NCI-H2196 treated with DMSO at 0.1 percent for 48 hours (cell line): ENCODE results near the gene KCNMA1.

ENCODE experiments used
- DNase-seq: peaks from one replicate; lab custom pipeline; 2025; ENCODE audit not compliant: unreplicated experiment; lab: John Stamatoyannopoulos, UW

KCNMA1 gene

DNA sequence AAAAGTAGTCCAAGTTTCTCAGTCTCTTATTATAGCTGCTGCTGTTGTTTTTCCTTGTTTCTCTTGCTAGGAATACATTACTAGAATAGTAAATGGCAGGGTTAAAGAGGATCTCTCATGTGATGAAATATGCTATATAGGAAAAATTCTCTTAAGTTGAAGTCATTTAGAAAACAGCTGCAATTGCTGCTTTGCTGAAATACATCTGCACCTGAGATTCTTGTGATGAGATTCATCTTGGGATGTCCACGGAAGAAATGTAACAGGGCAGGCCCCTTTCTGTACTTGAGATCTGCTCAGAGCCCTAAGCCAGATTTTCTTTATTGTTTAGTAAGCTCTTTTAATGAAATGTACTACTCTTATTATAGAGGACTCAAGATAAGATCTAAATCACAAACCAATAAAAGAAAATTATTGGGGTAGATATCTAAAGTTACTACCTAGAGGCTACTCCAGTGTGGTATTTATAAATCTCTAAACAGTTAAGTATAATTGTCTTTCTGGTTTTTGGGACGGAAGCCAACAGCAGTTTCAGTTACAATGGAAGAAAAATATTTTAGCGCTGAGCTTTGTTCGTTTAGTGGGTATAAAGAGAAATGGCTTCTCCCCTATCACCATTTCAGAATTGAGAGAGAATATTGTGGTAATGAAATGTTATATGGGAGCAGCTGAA is 701.5 kb downstream of the KCNMA1 start:
- no peak for DNase-seq

GRCh38 chr10:76928565-76928964 is 709.0 kb downstream of the KCNMA1 start:
- DNase-seq = no peak

DNA sequence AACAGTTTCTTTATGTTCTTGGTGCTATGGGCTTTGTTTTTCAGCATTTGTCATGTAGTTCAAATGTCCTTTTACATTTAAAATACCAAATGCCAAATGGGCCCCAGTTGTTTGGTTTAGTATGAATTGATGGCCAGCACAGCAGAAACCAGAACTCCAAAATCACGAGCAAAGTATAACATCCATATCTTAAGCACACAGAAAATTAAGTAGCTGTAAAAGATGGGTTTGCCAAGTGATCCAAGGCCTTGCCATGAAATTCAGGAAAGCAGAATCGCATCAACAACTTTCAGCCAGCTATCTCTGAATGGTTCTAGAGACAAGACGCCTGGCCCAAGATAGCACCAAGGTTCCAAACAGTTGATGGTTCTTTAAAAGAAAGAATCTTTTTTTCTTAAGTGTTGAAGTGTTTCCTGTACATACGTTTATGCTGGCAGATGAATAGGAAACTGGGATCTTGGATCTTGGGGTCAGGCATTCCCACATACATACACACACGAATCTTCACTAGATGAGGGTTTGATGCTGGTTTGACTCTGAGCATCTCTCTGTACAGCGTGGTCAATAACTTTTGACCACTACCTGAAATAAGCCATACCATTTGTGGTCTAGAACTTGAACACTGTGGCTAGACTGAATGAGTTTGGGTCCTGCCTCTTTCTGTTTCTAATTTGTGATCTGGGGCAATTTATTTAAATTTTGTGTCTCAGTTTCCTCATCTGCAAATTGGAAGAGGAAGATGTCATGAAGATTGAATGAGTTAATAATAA is 711.8 kb downstream of the KCNMA1 start:
- DNase-seq = no peak

DNA sequence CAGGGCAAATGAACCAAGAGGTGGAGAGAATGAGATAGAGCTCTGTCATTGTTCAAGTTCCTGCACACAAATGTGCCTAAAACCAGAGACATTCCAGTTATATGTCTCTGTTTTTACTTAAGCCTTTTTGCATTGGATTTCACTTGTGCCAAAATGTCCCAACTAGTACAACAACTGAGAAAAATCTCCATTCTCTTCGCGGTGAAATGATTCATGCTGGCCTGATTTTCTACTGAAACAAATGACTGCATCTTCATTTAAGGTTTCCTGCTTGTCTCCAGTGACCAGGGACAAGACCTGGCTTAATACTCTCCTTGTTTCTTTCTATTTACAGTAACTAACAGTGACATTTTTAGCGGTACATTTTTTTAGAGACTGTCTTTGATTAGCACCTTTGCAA is 714.9 kb downstream of the KCNMA1 start:
- no peak for DNase-seq

- no peak for DNase-seq
These were observed 716.1 kb downstream of the KCNMA1 start for GRCh38 chr10:76921383-76922010.

- DNase-seq = no peak
These were observed 717.0 kb downstream of the KCNMA1 start for GRCh38 chr10:76920581-76920980.

DNA sequence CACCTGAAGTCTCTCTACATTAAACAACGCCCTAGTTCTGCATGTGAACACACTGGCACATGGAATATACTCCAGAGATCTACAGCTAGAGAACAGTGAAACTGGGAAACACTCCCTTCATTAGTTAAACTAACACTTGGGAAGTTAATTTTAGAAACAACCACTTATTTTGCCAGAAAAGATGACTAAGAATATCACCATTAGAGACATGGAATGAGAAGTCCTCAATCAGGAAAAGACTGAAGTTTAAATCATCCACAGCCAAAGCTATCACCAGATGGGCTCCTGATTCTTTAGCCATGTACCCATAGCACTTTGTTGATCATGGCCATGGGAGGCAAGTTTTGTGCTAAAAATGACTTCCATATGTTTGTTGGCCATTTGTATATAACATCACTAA is 719.5 kb downstream of the KCNMA1 start:
- DNase-seq = no peak

GRCh38 chr10:76917071-76917470 is 720.5 kb downstream of the KCNMA1 start:
- DNase-seq = no peak

DNA sequence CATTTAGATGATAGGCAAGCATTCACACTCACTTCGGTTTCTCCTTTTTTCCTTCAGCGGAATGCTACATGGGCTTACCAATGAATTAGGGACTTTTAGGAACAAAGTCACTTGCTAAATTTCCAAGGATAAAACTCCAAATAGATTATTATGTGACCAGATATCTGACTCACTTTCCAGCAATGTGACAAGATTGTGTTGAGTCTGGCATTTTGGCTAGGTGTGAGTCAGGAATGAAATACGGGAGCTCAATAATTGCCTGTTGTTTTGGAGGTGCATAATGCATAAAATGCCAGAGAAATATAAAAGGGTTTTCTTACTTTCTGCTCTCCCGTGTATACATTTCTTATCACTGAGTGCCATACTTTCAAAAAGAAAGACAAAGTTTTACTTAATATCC is 721.1 kb downstream of the KCNMA1 start:
- no peak for DNase-seq

- DNase-seq = no peak
These were observed 722.3 kb downstream of the KCNMA1 start for GRCh38 chr10:76915316-76915715.

GRCh38 chr10:76911184-76911583 is 726.4 kb downstream of the KCNMA1 start:
- no peak for DNase-seq

- no peak for DNase-seq
These were observed 727.2 kb downstream of the KCNMA1 start for GRCh38 chr10:76910184-76910962.

DNA sequence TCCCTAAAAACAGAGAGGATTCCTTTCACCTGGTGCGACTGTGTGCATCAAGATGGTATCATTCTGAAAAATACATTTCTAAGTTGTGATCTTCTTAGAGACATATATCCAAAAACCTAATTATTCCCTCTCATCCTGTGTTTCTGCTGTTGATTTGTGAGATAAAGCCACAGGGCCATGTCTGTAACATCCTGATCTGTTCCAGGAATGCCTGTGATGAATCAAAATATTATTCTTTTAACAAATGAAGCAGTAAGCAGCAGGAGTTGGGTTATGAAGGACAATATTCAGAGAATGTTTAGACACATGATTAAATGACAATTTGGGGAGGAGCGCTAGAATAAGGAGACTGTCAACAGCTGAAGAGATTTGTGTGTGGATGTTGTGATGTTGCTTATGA is 731.4 kb downstream of the KCNMA1 start:
- DNase-seq = no peak

DNA sequence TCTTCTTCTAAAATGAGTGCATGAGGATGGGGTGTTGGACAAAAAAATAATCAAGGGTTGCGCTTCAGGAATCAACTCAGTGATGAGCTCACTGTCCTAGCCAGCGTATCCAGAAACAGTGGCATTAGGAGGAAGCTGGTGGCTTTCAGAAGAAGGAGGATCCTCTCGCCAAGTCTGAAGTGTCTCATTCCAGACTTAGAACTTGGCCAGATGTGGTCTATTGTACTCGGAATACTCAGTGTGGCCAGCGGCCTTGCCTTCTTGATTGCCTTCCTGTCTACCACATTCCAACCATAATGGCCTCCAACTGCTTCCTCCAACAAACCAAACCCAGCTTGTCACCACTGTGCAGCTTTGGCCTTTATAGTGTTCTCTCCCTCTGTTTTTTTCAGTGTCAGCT is 732.4 kb downstream of the KCNMA1 start:
- no peak for DNase-seq

- DNase-seq = no peak
These were observed 734.1 kb downstream of the KCNMA1 start for GRCh38 chr10:76903387-76903945.

GRCh38 chr10:76902949-76903348 is 734.7 kb downstream of the KCNMA1 start:
- DNase-seq = no peak

- no peak for DNase-seq
These were observed 735.9 kb downstream of the KCNMA1 start for GRCh38 chr10:76901701-76902100.

DNA sequence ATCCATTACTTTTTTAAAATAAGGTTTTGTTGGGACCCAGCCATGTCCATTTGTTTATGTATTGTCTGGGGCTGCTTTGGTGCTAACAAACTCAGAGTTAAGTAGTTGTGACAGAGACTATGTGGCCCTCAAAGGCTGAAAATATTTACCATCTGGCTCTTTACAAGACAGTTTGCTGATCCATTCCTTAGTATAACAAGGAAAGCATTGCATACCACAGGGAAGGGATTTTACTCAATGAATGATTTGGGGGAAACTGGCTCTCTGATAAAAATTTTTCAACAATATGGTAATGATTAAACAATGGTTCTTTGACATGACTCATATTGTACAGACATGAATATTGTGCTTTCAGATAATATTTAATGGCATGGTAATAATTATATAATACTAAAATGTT is 738.1 kb downstream of the KCNMA1 start:
- DNase-seq = no peak

- DNase-seq = no peak
These were observed 744.7 kb downstream of the KCNMA1 start for GRCh38 chr10:76892766-76893479.

DNA sequence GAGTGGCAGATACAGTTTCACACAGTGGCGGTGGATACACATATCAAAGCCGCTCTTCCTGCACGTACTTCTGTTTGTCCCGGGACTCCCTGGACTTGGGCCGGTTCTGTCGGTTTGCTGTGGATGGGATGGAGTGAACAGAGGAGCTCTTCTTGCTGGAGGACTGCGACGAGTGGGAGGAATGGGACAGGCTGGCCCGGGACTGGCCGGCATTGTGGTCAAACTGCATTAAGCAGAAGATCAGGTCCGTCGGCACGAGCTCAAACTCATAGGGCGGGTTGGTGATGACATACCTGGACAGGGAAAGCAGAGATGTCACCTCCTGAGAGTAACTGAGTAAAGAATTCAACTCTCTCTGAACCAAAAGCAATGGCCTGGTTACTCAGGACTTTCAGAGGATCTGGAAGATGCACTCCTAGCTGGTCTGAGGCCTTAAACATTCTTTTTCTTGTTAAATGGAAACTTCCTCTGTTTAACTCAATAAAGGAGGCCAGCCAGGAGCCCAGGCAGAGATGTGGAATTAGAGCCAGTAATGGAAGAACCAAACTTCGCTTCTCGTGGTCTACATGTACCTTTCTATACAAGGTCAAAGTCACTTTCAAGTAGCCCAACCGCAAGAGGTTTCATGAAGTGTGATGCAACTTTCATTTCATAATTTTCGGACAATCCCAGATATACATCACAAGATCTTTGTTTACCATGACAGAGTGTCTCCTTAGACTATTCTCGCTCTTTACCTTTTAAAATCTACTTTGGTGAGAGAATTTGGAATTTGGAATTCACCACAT is 750.2 kb downstream of the KCNMA1 start:
- DNase-seq = no peak
